ENCODE results near the gene CD14.
A peak's percentile ranks its signal among the peaks of the same experiment; 100 is the strongest.
"Not testable (repeated sequence)": the region's sequence is repeated elsewhere in the genome, so short reads cannot be mapped to it uniquely, and the experiment has no call there.

Gene CD14

GRCh38 chr5:140633021-140633471 is at the start of gene CD14:
Gene CD14 (minus strand): TSS chr5:140633175. CDS start chr5:140633071, 104 bp downstream.
- DNase-seq (ENCODE audit: low read depth in 2 of 2) = no peak

DNA sequence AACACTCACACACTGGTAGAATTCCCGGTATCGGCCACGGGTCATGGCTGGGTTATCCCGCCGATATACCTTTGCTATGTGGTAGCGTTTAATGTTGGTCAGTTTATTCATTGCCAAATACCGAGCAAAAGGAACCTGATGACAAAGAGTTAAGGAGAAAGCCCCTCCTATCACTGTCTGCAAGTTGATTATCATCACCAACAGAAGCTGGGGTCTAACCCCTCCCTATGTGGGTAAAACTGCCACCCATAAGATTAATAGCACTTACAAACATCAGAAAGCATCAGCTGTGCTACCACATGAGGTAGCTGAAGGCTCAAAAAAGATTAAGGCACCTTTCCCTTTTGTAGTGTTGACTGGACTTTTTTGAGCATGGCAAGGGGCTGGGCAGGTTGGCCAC is 46.0 kb upstream of the CD14 start:
- DNase-seq (ENCODE audit: low read depth in 2 of 2) = no peak

- no peak for DNase-seq (ENCODE audit: low read depth in 2 of 2)
Measured at GRCh38 chr5:140677947-140678346, 45.0 kb upstream of the CD14 start.

DNA sequence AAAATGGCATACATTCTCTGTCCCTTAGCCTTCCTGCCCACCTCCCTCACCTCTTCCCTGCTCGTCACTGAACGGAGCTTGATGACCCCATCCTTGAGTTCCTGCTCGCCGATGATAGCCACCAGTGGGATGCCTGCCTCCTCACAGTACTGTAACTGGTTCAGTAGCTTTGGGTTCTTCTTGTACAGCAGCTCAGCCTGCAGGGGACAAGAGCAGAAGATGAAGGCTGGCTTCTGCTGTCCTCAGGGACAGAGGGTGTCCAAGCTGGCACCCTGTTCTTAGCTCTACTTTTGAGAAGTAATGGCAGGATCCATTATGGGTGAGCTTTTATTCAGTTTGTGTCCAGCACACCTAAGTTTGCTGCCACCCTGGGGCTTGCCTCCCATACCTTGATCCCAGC is 41.7 kb upstream of the CD14 start:
- no peak for DNase-seq (ENCODE audit: low read depth in 2 of 2)

DNA sequence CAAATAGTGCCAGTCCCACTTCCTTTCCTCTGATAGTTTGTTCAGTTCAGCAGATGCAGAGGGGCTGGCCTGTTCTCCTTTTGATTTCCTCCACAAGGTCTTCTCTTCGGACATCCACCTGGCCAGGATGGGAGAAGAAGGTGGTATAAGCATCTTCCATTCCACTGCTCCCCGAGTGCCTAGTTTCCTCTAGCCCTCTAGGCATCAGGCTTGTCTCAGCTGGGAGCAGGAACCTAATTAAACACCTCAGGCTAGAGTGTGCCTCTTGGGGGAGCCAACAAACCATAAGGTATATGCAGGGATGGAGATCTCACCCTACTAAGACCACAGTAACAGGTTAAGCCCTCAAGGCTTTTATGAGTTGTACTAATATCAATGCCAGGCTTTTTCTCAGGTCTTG is 41.2 kb upstream of the CD14 start:
- DNase-seq (ENCODE audit: low read depth in 2 of 2) = no peak

DNA sequence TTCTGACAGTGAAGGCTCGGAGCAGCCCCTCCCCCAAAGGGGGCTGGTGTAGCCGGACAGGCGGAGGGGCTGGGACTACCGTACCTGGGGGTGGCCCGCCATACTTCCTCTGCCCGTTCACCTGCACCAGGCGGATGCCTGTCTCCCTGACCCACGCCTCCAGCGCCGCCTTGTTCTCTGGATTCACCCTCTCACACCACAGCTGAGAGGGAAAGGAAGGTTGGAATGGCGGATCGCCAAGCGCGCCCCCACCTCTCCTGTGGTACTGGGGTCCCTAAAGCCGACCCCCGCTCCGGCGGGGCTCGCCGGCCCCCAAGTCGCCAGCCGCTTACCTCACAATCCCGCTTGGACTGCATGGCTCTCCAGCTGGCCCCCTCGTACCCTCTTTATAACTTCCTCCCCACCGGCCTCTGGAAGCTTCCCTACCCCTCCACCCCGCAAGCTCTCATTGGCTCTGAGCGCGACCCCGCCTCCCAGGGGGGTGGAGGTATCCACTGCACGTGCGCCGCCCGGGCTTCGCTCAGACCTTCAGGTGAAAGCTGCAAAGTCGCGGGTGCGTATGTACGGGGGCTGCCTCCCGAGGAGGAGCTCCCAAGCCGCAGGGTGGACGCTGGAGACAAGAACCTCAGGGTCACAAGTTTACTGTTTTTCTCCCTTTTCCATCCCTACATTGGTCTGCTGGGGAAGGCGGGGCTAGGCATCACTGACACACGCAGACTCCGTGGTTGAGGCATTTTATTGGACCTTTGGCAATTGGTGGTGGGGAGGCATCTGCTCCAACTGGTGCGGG is 40.4 kb upstream of the CD14 start, which contains the start of gene DND1:
DND1 (minus strand) TSS at position 390 of the 790 bp plus-strand sequence; CDS start at position 356, 34 bp downstream.
- DNase-seq (ENCODE audit: low read depth in 2 of 2) = no peak

DNA sequence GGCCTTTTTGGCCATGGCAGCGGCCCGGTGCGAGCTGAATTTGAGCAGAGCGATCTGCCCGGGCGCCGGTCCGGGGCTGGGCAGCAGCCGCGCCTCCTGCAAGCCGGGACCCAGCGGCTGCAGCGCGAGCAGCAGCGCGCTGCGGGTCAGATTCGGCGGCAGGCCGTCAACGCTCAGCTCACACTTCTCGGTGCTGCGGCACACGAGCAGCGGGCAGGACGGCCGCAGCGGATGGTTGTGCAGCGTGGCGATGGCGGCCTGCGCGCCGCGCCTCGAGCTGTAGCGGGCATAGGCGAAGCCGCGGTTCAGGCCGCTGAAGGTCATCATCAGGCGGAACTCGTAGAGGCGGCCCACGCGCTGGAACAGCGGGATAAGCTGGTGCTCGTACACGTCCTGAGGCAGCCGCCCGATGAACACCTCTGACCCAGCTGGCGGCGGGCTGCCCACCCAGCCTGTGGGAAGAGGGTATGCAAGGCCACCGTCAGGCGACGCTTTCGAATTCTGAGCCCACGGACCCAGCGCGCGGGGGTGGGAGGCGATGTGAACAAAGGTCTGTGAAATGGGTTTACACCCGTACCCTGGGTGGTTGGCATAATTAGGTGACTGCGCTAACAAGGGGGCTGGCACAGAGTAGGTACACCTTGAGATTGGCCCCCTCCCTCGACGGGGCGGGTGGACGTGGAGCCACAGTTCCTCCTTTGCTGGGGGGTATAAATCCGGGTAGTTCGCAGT is 39.6 kb upstream of the CD14 start:
- DNase-seq (ENCODE audit: low read depth in 2 of 2) = no peak

- DNase-seq (ENCODE audit: low read depth in 2 of 2) = no peak
Measured at GRCh38 chr5:140671472-140672125, 38.6 kb upstream of the CD14 start.

- not testable (repeated sequence) for DNase-seq (ENCODE audit: low read depth in 2 of 2)
Measured at GRCh38 chr5:140671035-140671434, 38.1 kb upstream of the CD14 start.

- peak; percentile 94 to 97 for DNase-seq (ENCODE audit: low read depth in 2 of 2)
Measured at GRCh38 chr5:140664359-140665119, 31.6 kb upstream of the CD14 start, which contains the start of gene WDR55. Gene WDR55 (plus strand): TSS chr5:140664904. CDS start chr5:140664913, 9 bp downstream.

GRCh38 chr5:140664030-140664358 is 31.0 kb upstream of the CD14 start:
- DNase-seq (ENCODE audit: low read depth in 2 of 2) = no peak

DNA sequence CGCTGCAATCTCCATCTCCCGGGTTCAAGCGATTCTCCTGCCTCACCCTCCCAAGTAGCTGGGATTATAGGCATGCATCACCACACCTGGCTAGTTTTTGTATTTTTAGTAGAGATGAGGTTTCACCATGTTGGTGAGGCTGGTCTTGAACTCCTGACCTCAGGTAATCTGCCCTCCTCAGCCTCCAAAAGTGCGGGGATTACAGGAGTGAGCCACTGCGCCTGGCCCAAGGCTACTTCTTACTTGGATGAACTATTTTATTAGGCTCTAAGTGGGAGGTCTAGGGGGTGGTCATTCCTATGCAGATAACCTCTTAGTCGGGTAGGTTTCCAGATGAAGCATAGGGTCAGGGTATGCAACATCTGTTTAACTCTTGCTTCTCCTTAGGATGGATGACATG is 27.4 kb upstream of the CD14 start:
- not testable (repeated sequence) for DNase-seq (ENCODE audit: low read depth in 2 of 2)

DNA sequence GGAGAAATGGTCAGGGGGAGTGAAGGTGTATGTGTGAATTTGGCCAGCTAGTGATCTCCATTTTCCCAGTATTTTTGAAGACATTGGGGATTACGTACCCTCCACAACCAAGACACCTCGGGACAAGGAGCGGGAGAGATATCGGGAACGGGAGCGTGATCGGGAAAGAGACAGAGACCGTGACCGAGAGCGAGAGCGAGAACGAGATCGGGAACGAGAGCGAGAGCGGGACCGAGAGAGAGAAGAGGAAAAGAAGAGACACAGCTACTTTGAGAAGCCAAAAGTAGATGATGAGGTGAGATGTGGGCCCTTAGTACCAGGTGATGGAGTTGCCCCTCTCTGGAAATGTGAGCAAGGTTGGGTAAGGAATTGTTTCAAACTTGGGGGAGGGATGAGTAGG is 25.9 kb upstream of the CD14 start:
- DNase-seq (ENCODE audit: low read depth in 2 of 2) = no peak

DNA sequence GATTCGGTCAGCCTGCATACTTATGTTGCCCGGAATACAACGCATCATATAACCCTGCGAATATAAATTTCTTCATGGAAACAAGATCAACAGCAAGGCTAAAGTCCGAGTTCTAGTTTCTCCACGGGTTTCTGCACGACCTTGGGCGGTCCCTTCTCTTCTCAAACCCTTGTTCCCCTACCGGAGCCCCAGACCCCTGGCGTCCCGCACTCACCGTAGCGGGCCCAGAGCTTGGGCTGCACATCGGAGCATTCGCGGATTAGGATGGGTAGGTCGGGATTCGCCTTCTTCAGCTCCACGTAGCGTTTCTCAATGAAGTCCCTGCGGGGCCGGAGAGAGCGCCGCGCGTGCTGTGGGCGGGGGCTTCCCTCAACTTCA is 14.1 kb upstream of the CD14 start:
- DNase-seq (ENCODE audit: low read depth in 2 of 2) = no peak

DNA sequence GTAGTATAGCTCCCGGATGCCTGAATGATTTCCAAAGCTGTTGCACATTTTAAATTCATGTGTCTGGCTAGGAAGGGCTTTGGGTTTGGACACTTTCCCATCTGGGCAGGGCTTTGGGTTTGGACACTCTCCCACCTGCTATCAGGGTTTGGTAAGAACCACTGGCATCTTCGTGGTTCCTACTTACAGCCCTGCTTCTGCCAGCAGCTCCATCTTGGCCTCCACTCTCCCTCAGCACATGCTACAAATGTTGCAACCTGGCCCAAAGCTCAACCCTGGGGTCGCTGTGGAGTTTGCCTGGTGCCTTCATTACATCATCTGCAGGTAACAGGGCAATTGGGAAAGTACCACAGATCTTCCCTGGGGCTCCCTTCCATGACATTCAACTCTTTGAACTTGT is 9.7 kb upstream of the CD14 start:
- DNase-seq (ENCODE audit: low read depth in 2 of 2) = no peak

GRCh38 chr5:140641716-140642115 is 8.7 kb upstream of the CD14 start:
- DNase-seq (ENCODE audit: low read depth in 2 of 2) = no peak

GRCh38 chr5:140639148-140639981 is 6.4 kb upstream of the CD14 start, which contains the start of gene TMCO6:
Gene TMCO6 (plus strand): TSS chr5:140639451. CDS start chr5:140639528, 77 bp downstream.
- DNase-seq (ENCODE audit: low read depth in 2 of 2) = peak; percentile 98 to 99

GRCh38 chr5:140638898-140639147 is 5.8 kb upstream of the CD14 start:
- not testable (repeated sequence) for DNase-seq (ENCODE audit: low read depth in 2 of 2)

DNA sequence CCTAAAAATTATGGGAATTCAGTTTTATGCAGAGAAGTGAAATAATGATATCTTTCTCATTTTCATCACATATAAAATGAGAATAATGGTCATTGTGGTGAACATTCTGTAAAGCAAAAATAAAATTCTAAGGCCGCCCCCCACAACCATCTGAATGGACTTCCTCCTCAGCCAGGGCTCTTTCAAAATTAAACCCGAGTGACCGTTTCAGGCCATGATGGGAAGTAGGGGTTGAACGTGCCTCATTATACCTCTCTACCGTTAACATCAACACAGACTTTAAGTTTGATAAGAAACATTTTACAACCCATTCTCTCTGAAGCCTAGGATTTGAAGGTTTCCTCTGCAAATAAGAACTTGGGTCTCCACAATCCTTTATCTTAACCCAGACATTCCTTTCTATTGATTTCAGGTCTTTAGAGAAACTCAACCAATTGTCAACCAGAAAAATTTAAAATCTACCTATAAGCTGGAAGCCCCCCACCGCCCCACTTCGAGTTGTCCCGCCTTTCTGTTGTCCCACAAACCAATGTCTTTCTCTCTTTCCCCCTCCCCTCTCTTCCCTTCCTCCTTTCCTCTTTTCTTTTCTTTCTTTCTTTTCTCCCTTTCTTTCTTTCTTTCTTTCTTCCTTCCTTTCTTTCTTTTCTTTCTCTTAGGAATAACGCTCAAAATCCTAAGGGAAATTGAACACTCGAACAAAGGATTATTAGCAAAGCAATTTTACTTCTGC is 4.6 kb upstream of the CD14 start:
- DNase-seq (ENCODE audit: low read depth in 2 of 2) = no peak
